Kidney capillary endothelial cell (primary cell): ENCODE data around the gene RSPRY1.

Experiments
- DNase-seq: peaks from one replicate; pipeline ENCODE4 v3.0.0-alpha.2; 2018; ENCODE audit warnings: low spot score

The RSPRY1 gene

DNA sequence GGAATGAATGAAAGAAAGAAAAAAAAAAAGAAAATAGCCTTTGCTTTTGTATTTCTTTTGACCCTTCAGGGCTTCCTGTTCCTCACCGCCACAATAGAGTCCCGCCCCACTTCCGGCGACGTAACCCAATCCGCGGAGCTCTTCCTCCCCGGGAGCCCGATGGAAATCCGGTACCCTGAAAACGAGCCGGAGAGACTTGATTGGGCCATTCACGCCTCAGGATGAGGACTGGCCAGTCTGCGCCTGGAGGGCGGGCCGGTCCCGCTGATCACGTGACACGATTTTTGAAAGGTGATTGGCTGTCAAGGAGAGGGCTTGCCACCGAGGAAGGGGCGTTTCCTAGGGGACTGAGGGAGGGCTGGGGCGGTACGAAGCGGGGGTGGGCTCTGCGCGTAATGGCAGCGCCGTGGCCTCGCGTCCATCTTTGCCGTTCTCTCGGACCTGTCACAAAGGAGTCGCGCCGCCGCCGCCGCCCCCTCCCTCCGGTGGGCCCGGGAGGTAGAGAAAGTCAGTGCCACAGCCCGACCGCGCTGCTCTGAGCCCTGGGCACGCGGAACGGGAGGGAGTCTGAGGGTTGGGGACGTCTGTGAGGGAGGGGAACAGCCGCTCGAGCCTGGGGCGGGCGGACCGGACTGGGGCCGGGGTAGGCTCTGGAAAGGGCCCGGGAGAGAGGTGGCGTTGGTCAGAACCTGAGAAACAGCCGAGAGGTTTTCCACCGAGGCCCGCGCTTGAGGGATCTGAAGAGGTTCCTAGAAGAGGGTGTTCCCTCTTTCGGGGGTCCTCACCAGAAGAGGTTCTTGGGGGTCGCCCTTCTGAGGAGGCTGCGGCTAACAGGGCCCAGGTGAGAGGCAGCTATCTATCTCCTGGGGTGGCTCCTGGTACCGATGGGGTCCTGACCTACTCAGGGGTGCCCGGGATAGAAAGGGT is at the start of gene RSPRY1, which contains the start of gene PSME3IP1:
TSS of gene RSPRY1 (plus strand) at position 385 of the 927 bp plus-strand sequence. CDS start 18,330 bp downstream, outside the sequence.
TSS of gene PSME3IP1 (minus strand) at position 95 of the 927 bp plus-strand sequence. CDS start 12,185 bp downstream, outside the sequence.
- DNase-seq: peak; percentile 100

DNA sequence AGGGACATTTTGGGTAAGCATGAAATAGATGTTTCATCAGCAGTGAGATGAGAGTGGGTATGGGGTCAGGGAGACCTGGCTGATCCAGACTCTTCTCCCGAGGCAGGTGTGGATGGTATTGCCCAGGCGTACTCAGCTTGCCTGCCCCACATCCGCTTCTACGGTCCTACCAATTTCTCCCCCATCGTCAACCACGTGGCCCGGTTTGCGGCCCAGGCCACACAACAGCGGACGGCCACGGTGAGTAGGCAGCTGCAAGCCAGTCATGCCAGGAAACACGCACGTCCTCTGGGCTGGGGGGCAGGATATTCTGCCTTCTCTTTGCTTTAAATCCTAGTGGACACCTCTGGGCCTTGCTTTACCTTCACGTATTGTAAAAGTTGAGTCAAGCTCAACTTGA is 49.1 kb upstream of the RSPRY1 start:
- DNase-seq: no peak

DNA sequence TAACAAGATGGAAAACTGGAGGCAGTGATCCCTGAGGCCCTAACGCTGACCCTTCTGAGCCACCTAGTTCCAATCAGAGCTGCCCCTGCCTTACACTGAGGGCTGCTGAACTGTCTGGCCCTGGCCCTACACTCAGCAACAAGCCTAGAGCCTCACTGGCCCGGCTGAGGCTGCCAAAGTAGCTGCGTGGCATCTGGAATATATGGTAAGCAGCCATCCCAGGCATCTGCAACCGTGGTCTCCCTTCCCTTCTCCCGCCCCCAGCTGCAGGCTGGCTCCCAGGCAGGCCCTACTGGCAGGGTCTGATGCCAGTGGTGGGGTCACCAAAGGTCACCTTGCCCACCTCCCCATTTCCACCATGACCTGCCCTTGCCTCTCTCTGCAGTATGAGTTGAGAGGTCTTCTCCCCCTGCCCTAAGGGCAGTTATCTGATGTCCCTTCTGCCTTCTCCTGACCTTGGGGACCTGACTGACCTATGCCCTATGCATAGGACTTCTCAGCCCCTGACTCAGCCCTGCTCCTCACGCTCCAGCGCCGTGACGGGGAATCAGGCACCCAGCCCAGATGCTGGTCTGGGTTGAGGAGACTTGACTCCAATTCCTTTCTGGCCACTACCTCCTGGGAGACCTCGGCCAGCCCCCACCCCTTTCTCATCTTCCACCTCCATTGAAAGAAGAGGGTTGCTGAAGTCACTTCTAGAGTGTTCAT is 48.4 kb upstream of the RSPRY1 start:
- no peak for DNase-seq

DNA sequence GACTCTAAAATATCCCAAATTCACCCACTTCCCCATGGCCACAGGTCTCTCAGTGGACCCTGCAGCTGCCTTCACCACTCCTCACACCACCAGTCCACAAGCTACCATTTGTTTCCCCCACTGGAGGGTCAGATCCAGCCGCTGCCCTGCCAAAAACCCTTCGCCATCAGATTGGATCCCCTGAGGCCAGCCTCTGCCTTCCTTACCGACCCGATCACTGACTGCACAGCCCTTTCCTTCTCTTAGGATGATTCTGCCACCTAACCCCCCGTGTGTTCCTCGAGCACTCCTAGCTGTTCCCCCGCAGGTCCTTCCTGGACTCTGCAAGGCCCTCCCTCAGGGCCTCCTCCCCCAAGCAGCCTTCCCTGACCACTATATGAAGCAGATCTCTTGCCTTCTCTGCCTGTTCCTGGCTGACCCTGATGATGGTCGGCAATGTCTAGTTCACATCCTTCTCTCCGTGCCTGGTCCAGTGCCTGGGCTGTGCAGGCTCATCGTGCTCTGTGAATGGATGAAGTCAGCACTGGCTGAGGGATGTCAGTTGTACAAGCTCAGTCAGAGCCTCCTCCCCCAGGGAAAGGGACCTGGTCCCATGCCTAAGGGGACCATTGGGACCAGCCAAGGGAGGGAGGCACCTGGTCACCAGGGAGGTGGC is 47.7 kb upstream of the RSPRY1 start:
- no peak for DNase-seq

DNA sequence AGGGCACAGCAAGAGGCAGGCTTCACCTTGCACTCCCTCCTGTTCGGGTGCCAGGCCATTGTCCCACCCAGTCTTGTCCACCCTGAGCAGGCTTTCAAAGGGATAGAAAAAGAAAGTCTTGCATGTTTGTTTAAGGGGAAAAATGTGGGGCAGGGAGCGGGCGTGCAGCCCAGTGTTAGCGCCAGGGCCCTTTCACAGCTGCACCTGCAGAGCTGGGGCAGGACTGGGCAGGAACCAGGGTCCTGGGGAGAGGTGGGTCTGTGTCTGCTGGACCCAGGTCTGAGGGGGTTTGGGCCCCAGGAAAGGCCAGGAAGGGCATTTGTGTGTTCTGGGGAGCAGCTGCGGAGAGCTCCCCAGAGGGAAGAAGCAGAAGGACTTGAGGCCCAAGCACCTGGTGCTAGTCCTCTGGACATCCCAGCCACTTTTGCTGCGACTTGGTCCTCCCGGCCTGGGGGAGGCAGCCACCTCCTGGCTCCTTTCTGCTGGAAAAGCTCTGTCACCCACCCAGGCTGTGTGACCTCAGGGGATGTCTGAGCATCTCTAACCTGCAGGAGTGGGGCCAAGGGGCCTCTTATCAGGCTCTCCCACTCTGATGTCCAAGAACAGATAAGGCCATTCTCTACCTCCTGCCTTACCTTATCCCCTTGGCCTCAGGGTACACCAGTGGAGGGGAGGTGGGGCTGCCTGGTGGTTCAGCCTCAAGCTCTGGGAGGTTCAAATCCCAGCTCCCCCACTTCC is 45.0 kb upstream of the RSPRY1 start:
- DNase-seq: no peak

DNA sequence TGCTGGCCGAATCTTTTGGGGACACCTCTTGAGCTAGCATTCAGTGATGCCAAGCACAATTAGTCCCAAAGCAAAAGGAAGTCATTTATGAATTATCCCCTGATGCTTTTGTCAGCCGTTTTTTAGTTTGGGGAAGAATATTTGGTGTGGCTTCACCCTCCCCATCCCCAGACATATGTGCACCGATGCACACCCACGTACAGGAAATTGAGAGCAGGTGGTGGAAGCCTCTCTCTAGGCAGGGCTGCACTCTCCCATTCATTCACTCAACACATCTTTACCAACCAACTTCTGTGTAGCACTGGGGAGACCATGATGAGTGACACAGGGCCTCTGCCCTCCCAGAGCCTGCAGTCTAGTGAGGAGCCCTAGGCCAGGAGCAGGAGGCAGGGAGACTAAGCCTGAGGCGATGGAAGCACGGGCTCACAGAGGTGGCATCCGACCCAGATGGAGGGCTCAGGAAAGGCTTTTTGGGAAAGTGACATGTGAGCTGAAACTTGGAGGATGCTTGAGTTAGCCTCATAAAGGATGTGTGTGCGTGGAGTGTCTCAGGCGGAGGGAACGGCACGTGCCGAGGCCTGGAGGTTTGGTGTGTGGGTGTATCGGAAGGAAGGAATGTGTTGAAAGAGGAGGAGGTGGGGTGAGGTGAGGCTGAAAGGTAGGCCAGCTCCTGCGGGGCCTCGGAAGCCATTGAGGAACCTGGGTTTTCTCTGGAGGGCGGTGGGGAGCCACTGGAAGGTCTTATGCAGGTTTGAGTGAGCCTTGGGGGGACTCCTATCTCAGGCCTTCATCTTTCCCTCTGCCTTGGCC is 44.1 kb upstream of the RSPRY1 start:
- DNase-seq: no peak

DNA sequence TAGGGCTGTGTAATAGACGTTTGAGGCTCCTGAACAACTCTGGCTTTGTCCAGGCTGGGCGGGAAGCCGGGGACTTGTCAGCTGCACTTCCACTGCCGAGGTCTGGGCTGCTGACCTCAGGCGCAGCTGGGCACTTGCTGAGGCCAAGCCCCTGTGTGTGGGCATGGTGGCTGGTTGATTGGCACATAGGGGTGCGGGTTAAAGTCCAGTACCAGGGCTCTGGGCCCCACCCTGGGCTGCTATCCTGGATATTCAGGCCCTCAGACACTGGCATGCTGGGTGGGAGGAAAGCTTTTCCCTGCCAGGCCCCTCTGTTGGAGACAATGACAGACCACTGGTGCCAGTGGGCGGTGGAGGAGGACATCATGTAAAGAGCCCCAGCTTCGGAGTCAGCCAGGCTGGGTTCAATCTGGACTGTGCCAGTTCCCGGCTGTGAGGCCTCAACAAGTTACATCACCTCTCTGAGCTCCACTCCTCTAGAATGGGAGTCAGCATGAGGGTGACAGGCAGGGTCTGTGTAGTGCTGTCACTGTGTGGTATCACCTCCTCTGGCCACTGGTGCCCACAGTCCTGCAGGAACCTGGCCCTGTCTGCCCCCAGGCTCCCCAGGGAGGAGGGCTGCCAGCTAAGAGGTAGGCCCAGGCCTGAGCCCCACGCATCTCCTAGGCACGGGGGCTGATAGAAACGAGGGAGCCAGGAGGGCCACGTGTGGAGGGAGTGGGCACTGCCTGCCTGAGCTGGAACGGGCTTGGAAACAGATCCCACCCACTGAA is 42.8 kb upstream of the RSPRY1 start:
- no peak for DNase-seq

DNA sequence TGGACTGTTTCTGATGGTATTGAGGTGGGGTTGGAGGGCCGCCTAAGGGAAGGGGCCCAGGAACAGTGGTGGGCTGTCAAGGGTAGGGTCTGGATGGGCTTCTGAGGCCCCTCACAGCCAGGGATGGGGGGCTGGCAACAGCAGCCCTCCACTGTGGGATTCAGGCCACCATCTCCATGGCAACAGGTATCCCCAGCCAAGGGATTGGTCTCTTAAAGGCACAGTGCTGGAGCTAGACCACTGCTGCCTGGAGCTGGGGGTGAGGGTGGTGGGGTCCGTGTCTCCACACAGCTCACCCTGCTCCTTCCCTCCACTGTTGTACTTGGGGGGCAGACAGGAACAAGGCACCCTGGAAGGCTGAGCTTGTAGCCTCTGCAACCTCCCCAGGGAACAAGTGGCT is 42.1 kb upstream of the RSPRY1 start:
- no peak for DNase-seq

DNA sequence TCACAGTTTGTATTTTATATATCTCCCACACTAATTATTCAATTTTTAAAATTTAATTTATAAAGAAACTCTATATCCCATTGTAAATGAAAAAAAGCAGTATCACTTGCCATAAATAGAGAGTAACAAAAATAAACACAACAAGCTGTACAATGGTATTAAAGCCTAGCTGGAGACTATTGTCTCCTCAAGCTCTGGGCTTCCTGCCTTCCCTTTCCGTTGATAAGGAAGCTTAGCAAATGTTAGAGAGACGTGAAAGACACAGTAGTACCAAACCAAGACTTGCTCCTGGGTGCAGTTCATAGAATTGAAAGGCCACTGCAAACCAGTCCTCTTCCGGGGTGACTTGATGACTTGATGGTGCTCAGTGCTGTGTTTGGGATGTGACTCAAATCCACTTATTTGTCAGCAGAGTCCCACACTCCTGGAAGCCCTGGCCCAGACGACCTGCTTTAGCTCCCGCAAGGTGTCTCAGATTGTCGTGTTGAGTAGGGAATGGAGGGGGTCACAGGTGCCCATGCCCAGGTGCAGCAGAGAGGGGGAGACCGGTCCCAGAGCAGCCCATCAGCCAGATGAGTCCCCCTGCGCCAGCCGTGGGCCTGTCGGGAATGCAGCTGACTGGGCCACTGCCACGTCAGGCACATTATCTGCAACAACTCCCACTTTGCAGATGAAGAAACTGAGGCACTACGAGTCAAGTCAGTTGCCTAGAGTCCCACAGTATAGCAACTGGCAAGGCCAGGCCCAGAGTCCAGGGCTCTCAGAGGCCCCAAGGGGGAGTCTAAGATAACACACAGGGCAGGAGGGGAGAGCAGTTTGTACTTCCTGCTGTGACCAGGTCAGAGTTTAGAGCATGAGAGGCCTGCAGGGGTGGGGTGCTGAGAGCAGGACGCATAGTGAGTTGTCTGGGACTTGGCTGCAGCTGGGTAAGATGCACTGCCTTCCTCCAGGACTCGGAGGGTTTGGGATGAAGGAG is 40.8 kb upstream of the RSPRY1 start:
- peak; percentile 51 for DNase-seq

DNA sequence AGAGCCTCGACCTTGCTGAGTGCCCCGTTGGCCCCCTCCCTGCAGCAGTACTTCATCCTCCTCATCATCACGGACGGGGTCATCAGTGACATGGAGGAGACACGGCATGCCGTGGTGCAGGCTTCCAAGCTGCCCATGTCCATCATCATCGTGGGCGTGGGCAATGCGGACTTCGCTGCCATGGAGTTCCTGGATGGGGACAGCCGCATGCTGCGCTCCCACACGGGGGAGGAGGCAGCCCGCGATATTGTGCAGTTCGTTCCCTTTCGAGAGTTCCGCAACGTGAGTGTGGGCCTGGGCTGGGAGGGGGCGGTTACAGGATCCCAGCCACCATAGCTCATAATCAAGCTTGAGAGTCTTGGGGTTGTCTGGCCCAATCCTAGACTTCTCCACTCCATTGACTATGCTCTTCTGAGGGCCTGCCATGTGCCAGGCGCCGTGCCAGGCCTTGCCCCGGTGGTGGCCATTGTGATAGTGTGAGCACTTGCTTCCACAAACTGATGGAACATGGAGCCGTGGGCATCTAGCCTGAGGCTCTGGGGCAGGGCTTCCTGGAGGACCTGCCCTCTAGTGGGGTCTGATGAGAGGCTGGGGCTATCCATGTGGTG is 40.0 kb upstream of the RSPRY1 start:
- DNase-seq: no peak

DNA sequence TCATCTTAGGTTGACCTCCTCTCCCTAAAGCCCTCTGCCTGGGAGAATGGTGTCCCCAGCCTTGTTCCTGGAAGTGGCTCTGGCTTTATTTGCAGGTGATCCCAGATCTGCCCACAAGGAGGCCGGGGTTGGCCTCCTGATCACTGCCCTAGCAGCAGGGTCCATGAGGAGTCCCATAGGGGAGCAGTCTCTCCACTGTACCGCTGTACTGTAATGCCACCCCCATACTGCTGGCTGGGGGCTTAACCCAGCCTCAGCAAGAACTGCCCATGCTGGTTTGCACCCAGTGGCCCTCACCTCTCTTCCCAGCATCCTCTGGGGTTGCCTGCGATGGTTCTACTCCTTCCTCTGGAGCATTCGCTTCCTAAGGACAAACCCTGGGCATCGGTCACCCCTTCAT is 39.4 kb upstream of the RSPRY1 start:
- no peak for DNase-seq

DNA sequence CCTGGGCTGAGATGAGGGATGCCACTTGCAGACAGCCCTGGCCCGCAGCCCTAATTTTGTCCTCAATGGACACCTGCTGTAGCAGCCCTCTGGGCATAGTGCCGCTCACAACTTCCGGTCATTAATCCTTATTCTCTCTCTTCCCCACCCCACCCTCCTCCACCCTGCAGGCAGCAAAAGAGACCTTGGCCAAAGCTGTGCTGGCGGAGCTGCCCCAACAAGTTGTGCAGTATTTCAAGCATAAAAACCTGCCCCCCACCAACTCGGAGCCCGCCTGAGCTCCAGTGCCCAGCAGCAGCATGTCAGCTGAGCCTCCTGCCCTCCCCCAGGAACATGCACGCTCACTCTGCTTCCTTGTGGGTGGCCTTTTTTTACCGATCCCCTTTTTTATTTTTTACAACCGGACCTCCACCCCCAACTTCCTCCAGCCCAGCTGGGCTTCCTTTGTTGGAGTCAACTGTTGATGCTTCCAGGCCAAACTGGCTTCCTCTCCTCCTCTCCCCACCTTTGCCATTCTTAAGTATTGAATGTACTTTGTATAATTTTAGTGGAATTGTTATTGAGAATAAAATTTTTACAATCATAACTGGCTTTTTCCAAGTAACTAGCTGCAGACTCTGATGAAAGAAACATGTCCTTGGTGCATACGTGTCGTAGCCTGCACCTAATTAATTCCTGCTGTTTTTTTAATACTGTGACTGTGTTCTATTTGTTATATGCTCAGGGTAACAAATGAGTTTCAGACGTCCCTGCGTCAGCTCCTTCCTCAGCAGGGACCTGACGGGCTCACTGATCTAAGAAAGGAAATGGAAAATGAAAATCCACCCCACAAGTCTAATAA is 38.5 kb upstream of the RSPRY1 start:
- peak; percentile 78 for DNase-seq

DNA sequence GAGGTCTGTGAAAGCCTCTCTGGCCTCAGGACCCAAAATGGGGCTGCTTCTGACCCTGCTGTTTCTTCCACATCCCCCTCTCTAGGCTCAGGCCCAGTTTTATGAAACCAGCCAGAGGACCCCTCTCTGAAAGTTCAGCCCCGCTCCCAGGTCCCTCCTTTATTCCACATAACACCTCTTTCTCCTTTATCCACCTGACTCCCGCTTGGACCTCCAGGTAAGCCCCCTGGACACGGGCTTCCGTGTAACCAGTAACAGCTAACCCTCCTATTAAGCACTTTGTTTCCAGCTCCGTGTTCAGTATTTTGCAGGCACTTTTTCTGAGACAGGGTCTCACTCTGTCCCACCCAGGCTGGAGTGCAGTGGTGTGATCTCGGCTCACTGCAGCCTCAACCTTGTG is 37.6 kb upstream of the RSPRY1 start:
- DNase-seq: no peak

DNA sequence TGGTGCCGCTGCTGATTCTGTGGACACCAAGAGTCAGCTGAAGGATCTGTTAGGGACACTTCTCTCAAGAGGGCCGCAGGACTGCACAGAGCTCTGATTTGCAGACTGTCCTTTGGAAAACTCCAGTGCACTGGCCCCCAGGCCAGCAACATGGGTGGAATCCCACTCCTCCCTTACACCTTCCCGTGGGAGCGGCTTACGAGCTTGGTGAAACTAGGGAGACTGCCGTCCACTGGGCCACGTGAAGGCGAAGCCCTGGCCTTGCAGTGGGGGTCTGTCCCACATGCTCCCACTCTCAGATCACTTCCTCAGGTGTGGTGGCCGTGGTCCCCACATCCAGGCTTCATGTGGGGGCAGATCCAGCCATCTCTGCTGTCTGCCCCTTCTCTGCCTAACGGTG is 36.7 kb upstream of the RSPRY1 start:
- DNase-seq: no peak

DNA sequence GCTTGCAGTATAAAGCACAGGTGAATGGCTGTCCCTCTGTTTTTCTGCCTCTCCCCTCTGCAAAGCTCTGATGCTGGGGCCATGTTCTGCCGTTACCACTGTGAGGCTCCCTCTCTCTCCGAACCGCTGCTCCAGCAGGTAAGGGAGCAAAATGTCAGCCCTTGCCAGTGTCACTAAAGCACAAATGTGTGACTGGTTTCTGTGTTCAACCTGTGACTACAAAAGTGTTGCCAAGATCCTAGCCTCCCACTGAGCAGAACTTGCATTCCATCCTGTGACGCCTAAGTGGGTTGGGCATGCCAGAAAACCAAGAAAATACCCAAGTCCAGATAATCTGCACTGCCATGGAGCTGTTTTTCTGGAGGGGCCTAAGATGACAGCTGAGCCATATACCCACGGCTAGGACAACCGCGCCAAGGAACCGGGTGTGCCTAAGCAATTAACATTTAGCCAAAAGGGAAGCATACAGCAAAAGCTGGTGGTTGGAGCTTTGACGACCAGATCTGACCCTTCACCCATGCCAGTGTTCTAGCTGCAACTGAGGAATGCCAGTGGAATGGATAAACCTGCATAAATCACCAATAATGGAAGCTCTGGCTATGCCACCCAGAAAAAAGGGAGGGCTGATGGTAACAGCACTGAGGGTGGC is 35.3 kb upstream of the RSPRY1 start:
- DNase-seq: no peak

DNA sequence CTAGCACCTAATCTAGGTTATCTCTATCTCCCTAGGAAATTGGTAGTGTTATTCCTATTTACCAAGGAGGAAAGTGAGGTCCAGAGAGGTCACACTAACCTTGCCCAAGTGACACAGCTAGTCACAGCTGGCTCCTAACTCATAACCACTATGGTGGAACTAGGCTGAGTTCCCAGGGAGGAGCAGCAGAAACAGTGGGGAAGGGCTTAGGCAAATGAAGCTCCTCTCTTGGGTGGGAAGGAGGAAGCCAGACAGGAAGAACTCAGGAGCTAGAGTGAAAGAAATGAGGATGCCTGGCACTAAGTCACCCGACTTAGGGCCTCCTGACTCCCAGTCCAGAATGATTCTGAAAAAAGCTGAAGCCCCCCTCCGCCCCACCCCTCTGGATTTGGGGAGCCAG is 34.8 kb upstream of the RSPRY1 start:
- no peak for DNase-seq
